HFF-Myc (cell line): ENCODE results near the gene RUSF1.
"Not testable (repeated sequence)": the region's sequence is repeated elsewhere in the genome, so short reads cannot be mapped to it uniquely, and the experiment has no call there.

ENCODE experiments used
- DNase-seq: peaks from one replicate; pipeline ENCODE4 v3.0.0-alpha.2; 2011; ENCODE audit warnings: low read depth; ENCODE audit errors: extremely low read depth
- H3K4me3 ChIP-seq: replicated peaks from 2 replicates; pipeline ENCODE4 v1.5.1; 2011; ENCODE audit warnings: low read depth, mild to moderate bottlenecking, control low read depth, low read length
- TF ChIP-seq, protein P1 (sequence below): IDR thresholded peaks from 2 replicates; pipeline ENCODE4 v1.5.1; 2012; ENCODE audit warnings: mild to moderate bottlenecking, low read depth, low read length, control low read depth; ENCODE audit errors: missing control alignments

RUSF1 gene

DNA sequence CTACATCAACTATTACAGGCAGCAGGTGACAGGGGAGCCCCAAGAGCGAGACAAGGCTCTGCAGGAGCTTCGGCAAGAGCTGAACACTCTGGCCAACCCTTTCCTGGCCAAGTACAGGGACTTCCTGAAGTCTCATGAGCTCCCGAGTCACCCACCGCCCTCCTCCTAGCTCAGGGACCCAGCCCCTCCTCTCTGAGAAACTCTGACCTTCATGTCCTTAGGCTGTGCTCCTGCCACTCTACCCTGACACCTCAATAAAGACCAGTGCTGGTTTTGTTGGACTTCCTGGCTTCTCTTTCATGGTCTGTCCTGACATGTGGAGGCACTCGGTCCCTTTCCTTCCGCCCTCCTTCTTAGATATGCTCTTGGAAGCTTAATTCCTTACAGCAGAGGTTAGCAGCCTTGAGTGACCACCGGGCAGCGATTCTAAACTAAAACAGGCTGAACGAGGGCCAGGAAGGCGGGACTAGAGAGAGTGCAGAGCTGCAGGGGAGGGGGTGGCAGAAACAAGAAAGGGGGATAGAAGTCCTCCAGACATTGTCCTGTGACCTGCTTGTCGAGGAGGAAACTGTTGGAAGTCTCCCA, 20.4 kb upstream of the RUSF1 start:
- DNase-seq = no peak
- H3K4me3 ChIP-seq = no peak overlapping the region
- TF ChIP-seq, protein P1, sequence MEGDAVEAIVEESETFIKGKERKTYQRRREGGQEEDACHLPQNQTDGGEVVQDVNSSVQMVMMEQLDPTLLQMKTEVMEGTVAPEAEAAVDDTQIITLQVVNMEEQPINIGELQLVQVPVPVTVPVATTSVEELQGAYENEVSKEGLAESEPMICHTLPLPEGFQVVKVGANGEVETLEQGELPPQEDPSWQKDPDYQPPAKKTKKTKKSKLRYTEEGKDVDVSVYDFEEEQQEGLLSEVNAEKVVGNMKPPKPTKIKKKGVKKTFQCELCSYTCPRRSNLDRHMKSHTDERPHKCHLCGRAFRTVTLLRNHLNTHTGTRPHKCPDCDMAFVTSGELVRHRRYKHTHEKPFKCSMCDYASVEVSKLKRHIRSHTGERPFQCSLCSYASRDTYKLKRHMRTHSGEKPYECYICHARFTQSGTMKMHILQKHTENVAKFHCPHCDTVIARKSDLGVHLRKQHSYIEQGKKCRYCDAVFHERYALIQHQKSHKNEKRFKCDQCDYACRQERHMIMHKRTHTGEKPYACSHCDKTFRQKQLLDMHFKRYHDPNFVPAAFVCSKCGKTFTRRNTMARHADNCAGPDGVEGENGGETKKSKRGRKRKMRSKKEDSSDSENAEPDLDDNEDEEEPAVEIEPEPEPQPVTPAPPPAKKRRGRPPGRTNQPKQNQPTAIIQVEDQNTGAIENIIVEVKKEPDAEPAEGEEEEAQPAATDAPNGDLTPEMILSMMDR = no peak

DNA sequence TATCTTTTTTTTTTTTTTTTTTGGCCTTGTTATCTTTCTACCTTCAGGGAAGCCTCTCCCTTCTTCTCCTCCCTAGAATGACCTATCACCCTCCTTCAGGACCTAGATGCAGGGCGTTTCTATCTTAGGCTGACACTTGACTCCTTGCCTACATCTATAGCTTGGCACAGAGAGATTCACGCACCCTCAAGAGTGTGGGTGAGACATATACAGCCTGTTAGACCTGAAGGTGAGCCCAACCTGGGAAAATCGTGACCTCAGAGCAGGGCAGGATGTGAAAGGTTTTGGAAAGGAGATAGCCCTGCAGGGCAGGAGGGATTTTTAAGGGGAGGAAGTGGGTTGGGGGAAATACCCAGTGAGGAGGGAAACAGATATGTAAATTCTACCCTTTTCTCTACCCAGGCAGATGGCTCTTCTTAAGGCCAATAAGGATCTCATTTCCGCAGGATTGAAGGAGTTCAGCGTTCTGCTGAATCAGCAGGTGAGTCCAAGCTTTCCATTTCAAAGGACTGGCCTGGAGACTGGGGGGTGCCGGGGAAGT, 19.6 kb upstream of the RUSF1 start, which contains the start of gene AHSP:
Gene AHSP, plus strand, starts transcription at position 167 of the 541 bp plus-strand sequence. Its CDS starts 240 bp downstream, at position 407.
- TF ChIP-seq, protein P1 = no peak
- DNase-seq = no peak
- H3K4me3 ChIP-seq = no peak within 1 kb of the TSS

DNA sequence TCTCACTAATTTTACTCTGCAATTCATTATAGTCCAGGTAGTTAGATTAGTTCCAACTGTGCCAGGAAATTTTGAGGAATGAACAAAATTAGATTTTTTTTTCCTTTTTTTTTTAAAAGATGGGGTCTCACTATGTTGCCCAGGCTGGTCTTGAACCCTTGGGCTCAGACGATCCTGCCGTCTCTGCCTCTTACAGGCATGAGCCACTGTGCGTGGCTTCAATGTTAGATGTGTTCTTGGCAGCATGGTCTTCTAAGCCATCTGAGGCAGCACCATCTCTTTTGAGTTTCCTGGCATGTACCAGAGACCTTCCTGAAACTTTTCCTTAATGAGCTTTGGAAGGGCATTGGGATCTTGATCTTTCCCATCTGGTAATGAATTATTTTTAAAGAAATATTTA, 16.9 kb upstream of the RUSF1 start:
- TF ChIP-seq, protein P1 = no peak
- H3K4me3 ChIP-seq = no peak overlapping the region
- DNase-seq = no peak

DNA sequence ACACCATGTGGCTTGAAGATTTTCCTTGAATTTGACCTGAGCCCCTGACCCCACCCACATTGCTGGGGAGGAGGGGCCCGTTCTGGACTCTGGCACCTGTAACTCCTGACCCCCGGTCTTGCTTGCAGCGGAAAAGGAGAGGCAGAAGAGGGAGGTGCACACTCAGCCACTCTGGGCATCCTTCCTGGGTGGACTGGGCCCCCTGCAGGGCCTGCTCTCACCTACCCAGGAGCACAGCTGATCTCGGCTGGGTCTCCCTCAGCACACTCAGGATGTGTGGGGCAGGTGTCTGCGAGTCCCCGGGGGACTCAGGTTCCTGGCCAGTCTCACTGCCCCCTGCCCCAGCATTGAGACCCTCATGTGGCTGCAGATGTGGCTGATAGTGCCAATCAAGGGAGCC, 15.6 kb upstream of the RUSF1 start:
- not testable (repeated sequence) for H3K4me3 ChIP-seq, DNase-seq

- TF ChIP-seq, protein P1 = no peak
- H3K4me3 ChIP-seq = no peak overlapping the region
- DNase-seq = no peak
Observed at GRCh38 chr16:31522071-31522470, 13.9 kb upstream of the RUSF1 start.

DNA sequence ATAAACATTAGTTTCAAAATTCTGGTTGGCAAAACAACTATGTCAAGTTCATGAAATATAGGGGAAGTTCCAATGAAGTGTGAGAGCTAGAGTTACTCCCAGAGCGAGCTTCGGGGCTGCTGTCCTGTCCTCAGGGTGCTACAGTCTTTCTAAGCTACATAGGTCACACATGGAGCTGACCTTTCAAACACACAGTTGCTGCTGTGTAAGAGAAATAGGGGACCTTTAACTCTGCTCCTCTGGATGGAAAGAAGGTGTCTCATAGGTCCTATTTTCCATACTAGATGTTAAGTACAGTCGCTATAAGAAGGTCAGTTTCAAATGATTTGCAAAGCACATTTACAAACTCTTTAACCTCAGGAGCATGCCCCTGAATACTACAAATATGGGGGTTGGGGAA, 13.2 kb upstream of the RUSF1 start:
- DNase-seq = no peak
- TF ChIP-seq, protein P1 = no peak

DNA sequence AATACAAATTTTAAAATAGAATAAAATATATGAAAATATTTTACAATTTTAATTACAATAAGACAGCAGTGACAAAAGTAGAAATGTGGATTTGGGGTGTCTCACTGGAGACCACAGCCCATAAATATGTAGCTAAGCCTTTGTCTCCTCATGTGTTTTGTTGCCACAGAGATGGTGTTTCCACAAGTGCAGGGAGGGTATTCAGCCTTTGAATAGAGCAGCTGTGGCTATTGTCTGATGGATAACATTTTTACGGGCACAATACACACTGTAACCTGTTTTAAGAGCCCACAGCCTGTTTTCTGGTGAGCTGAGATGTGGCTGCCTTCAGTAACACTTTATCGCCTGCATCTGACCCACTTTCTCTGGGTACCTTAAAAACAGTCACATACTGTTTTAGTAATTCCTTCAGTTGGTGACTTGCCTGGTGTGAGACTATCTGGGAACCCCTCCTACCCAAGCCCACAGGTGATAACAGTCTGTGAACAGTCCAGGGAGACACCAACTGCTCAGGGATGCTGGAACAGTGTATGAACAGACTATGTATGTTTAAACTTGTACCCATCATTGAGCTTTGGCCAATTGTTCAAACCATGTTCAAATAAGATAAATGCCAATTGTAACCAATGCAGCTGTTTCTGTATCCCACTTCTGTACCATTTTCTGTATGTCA, 11.7 kb upstream of the RUSF1 start:
- no peak overlapping the region for H3K4me3 ChIP-seq
- no peak for DNase-seq
- TF ChIP-seq, protein P1 = no peak

More for the DNA sequence above, 13.2 kb upstream of the RUSF1 start:
- H3K4me3 ChIP-seq = no peak overlapping the region
